NCI-H2196 treated with DMSO at 0.1 percent for 48 hours (cell line): ENCODE results near the gene OR6B1.
"Not testable (repeated sequence)": the region's sequence is repeated elsewhere in the genome, so short reads cannot be mapped to it uniquely, and the experiment has no call there.

Experiments used
- DNase-seq: peaks from one replicate; lab custom pipeline; 2025; ENCODE audit not compliant: unreplicated experiment; lab: John Stamatoyannopoulos, UW

Gene OR6B1

GRCh38 chr7:144004703-144005102, 4.6 kb downstream of the OR6B1 start:
- no peak for DNase-seq

DNA sequence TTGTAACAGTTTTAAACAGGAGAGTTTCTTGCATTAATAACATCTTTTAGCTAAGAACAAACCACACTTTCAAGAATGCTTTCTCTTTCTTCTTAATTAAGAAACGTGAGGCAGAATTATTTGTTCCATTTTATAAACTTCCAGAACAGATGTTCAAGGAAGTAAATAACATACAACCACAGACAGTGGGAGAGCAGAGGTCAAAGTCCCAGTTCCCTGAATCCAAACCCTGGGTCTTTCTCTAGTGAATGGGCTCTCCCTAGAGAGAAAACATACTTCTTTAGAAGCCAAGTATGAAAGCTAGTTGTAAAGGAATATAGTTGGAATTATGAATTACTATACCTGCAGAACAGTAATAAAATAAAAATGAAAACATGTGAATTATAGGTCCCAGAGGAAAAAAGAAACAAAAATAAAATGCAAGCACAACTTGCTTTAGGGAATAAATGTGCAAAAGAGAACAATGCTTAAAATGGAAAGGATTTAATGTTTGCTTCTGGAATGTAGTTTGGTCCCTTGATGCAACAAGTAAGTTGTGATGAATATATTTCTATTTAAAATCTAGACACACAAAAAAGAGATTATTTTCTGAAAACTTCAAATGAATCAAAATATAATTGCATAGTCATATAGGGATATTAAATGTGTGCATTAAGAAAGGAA, 6.0 kb downstream of the OR6B1 start:
- no peak for DNase-seq

DNA sequence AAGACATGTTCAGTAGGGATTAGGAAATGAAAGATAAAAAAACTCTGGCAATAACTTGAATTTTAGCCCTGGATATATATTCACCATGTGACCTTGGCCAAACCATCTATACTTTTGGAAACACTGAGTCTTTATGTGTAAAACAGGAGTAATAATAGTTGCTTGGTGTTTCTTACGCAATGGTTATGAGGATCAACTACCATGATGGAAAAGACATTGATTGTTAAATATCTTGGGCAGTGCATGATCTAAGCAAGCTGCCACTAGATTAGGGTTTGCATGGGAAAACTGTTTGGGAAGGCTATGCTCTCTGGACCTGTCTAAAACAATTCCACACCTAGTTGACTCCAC, 6.5 kb downstream of the OR6B1 start:
- no peak for DNase-seq

- no peak for DNase-seq
These were observed 9.2 kb downstream of the OR6B1 start for GRCh38 chr7:144009361-144009760.

DNA sequence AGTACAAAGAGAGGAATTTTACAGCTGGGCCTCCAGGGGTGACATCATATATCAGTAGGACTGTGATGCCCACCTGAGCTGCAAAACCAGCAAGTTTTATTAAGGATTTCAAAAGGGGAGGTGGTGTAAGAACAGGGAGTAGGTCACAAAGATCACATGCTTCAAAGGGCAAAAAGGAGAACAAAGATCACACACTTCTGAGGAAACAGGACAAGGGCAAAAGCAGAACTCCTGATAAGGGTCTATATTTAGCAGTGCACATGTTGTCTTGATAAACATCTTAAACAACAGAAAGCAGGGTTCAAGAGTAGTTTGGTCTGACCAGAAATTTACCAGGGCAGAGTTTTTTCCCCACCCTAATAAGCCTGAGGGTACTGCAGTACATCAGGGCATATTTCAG, 9.9 kb downstream of the OR6B1 start:
- DNase-seq = not testable (repeated sequence)

DNA sequence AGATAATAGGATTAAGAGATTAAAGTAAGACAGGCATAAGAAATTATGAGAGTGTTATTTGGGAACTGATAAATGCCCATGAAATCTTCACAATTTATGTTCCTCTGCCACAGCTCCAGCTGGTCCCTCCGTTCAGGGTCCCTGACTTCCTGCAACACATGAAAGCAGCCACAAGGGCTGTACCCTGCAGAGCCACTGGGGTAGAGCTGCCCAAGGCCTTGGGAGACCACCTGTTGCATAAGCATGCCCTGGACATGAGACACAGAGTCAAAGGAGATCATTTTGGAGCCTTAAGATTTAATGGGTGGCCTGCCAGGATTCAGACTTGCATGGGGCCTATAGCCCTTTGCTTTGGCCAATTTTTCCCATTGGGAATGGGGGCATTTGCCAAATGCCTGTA, 10.7 kb downstream of the OR6B1 start:
- not testable (repeated sequence) for DNase-seq

GRCh38 chr7:144011458-144012230, 11.5 kb downstream of the OR6B1 start:
- DNase-seq = no peak

DNA sequence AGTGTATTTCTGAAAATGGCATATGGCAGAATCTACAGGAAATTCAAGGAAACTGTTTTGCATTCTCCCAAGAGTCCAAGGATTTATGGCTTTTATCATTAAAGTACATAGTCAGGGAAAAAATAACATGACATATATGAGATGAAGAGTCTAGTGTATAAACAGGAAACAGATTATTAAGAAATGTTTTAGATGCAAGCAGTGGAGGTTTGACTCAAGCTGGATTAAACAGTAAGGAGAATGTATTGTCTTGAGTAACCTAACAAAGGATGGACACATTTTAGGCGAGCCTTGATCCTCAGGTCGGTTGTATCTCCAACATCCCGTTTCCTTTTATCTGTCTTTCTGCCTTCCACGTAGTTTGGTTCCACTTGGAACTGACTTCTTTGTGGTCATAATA, 17.9 kb downstream of the OR6B1 start:
- no peak for DNase-seq

GRCh38 chr7:144019457-144019856, 19.3 kb downstream of the OR6B1 start:
- no peak for DNase-seq

DNA sequence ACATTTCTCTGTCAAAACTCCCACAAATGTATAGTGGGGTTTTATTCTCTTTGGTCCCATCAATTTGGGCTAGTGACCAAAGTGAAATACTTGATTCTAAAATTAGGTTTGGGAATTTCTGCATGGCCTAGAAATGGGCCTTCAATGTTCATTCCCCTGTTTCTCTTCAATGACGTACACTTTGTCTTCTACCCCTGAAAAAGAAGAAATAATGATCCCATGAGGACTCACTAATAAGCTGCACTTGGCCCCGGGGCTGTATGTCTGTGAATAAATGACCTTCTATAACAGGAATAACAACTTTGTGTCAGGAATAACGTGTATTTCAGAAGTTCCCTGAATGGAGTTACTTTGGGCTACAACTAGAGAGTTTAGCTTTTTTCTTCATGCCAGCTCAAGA, 20.2 kb downstream of the OR6B1 start:
- DNase-seq = no peak

- DNase-seq = no peak
These were observed 22.0 kb downstream of the OR6B1 start for GRCh38 chr7:144022169-144022568.

GRCh38 chr7:144023171-144023827, 23.2 kb downstream of the OR6B1 start:
- DNase-seq = no peak

- DNase-seq = no peak
These were observed 24.1 kb downstream of the OR6B1 start for GRCh38 chr7:144024213-144024612.

DNA sequence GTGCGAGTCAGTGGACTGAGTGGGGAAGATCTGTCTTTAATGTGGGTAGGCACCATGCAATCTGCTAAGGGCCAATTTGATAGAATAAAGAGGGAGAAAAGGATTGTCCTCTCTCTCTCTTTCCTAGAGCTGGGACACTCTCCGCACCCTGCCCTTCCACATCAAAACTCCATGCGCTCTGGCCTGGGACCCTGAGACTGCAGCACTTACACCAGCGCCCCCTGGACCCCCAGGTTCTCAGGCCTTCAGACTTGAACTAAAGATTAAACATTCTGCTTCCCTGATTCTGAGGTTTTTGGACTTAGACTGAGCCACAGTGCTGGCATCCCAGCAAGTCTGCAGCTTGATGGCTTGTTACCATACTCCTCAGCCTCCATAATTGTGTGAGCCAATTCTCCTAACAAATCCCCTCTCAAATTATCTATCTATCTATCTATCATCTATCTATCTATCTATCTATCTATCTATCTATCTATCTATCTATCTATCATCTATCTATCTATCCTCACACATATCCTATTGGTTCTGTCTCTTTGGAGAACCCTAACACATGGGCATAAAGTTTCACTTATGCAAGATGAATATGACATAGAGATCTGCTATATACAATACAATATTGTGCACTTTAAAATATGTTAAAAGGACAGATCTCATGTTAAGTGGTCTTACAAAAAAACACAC, 26.2 kb downstream of the OR6B1 start:
- DNase-seq = no peak

- no peak for DNase-seq
These were observed 26.9 kb downstream of the OR6B1 start for GRCh38 chr7:144027070-144027469.

DNA sequence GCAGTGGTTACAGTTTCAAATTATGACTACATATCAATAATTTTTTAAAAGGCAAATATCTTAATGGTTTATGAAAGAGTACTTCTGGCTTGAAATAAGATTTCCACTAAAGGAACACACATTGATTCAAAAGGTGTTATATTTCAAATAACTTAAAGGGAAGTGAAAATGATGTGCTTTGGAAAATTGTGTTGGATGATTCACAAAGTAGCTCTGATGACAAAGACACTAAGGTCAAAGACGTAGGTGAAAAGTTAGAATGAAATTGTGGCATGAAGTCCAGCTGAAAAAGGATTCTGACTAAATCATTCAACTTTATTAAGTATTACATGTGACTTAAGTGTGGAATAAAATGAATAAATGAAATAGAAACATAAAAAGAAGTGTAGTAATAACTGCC, 27.9 kb downstream of the OR6B1 start:
- DNase-seq = no peak

GRCh38 chr7:144028547-144028946, 28.4 kb downstream of the OR6B1 start:
- no peak for DNase-seq

- no peak for DNase-seq
These were observed 32.4 kb downstream of the OR6B1 start for GRCh38 chr7:144032516-144032915.

- no peak for DNase-seq
These were observed 33.0 kb downstream of the OR6B1 start for GRCh38 chr7:144032985-144033709.

- DNase-seq = no peak
These were observed 35.3 kb downstream of the OR6B1 start for GRCh38 chr7:144035385-144035784.

GRCh38 chr7:144036302-144036885, 36.3 kb downstream of the OR6B1 start:
- DNase-seq = no peak
